Measurements from ENCODE around the gene ATG5. TPM values are rescaled to one million over a fixed set of nuclear protein-coding genes. Genes with fewer than 3 reads are reported as not detected.

ATG5 gene
- total and polyA plus RNA-seq, 9 of the 15 experiments (the other 6 are each of a cell fraction or from before 2014, with no cell fraction given), result 29.0 to 80.0 (median 53.2) TPM

DNA sequence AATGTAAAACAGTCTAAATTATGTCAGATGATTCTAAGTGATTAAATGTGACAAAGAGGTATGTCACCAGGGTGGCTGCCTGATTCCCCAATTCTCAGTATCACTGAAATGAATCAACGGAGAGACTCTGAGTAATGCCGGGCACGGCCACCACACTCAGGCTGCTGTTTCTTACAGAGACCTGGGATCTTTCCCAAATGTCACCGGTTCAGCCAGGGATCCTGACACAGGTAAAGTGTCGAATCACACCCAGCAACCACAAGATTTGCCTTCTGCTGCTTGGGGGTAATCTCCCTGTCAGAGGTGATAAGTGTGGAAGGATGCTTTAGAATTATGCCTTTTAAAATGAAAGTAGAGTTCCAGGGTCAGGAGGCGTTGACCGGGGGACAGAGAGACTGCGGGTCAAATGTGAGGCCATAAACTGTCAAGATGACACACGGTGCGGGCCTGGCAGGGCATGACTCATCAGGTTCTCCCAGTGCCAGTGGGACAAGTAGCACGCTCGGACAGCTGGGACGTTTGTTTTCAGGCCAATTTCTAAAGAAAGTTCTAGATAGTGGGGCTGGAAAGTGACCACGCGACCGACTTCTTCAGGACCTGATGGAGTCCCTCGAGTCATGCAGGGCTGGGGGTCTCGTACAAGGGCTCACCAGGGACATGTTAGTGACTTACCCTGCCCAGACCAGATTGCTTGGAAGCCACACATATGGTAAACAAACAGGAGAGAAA, 190.5 kb downstream of the ATG5 start (continued):
- TF ChIP-seq, protein P1, sequence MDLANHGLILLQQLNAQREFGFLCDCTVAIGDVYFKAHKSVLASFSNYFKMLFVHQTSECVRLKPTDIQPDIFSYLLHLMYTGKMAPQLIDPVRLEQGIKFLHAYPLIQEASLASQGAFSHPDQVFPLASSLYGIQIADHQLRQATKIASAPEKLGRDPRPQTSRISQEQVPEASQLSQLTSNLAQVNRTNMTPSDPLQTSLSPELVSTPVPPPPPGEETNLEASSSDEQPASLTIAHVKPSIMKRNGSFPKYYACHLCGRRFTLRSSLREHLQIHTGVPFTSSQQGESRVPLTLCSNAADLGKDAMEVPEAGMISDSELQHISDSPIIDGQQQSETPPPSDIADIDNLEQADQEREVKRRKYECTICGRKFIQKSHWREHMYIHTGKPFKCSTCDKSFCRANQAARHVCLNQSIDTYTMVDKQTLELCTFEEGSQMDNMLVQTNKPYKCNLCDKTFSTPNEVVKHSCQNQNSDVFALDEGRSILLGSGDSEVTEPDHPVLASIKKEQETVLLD (IDR thresholded peaks at IDR 0.05), result peak; percentile 50; the same call in 1 of the 2 replicates
- TF ChIP-seq TCF7L2 (IDR thresholded peaks at IDR 0.05; ENCODE audit: low read depth, low read length) (no peak), KLF10 (CRISPR knock-in tag; IDR thresholded peaks at IDR 0.05) (no peak), ZNF316 (IDR thresholded peaks at IDR 0.05) (peak; percentile 90), ZNF551 (CRISPR knock-in tag; IDR thresholded peaks at IDR 0.05) (no peak), HDAC2 (IDR thresholded peaks at IDR 0.05) (0 out of 2 replicates have a peak, but pooled peaks have one; percentile 34), ZNF23 (CRISPR knock-in tag; IDR thresholded peaks at IDR 0.05) (no peak), PRMT5 (CRISPR knock-in tag; IDR thresholded peaks at IDR 0.05) (no peak), HMGN3 (IDR thresholded peaks at IDR 0.05; ENCODE audit: borderline replicate concordance, extremely low read depth, insufficient read length, low read depth, low read length) (no peak), DNMT1 (IDR thresholded peaks at IDR 0.05) (no peak), MCM5 (IDR thresholded peaks at IDR 0.05; ENCODE audit: low read depth) (no peak), RBM39 (optimal IDR thresholded peaks at IDR 0.05; ENCODE audit: low read depth, low read length) (no peak), SAFB2 (IDR thresholded peaks at IDR 0.05; ENCODE audit: borderline replicate concordance, low read depth, low read length, severe bottlenecking) (no peak), ILK (tag; IDR thresholded peaks at IDR 0.05; ENCODE audit: borderline replicate concordance, low read depth) (no peak), DPF2 (IDR thresholded peaks at IDR 0.05) (peak; percentile 88)
- TF ChIP-seq, protein P2, sequence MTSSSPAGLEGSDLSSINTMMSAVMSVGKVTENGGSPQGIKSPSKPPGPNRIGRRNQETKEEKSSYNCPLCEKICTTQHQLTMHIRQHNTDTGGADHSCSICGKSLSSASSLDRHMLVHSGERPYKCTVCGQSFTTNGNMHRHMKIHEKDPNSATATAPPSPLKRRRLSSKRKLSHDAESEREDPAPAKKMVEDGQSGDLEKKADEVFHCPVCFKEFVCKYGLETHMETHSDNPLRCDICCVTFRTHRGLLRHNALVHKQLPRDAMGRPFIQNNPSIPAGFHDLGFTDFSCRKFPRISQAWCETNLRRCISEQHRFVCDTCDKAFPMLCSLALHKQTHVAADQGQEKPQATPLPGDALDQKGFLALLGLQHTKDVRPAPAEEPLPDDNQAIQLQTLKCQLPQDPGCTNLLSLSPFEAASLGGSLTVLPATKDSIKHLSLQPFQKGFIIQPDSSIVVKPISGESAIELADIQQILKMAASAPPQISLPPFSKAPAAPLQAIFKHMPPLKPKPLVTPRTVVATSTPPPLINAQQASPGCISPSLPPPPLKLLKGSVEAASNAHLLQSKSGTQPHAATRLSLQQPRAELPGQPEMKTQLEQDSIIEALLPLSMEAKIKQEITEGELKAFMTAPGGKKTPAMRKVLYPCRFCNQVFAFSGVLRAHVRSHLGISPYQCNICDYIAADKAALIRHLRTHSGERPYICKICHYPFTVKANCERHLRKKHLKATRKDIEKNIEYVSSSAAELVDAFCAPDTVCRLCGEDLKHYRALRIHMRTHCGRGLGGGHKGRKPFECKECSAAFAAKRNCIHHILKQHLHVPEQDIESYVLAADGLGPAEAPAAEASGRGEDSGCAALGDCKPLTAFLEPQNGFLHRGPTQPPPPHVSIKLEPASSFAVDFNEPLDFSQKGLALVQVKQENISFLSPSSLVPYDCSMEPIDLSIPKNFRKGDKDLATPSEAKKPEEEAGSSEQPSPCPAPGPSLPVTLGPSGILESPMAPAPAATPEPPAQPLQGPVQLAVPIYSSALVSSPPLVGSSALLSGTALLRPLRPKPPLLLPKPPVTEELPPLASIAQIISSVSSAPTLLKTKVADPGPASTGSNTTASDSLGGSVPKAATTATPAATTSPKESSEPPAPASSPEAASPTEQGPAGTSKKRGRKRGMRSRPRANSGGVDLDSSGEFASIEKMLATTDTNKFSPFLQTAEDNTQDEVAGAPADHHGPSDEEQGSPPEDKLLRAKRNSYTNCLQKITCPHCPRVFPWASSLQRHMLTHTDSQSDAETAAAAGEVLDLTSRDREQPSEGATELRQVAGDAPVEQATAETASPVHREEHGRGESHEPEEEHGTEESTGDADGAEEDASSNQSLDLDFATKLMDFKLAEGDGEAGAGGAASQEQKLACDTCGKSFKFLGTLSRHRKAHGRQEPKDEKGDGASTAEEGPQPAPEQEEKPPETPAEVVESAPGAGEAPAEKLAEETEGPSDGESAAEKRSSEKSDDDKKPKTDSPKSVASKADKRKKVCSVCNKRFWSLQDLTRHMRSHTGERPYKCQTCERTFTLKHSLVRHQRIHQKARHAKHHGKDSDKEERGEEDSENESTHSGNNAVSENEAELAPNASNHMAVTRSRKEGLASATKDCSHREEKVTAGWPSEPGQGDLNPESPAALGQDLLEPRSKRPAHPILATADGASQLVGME (CRISPR knock-in tag; IDR thresholded peaks at IDR 0.05), result no peak
- TF ChIP-seq, protein P3, sequence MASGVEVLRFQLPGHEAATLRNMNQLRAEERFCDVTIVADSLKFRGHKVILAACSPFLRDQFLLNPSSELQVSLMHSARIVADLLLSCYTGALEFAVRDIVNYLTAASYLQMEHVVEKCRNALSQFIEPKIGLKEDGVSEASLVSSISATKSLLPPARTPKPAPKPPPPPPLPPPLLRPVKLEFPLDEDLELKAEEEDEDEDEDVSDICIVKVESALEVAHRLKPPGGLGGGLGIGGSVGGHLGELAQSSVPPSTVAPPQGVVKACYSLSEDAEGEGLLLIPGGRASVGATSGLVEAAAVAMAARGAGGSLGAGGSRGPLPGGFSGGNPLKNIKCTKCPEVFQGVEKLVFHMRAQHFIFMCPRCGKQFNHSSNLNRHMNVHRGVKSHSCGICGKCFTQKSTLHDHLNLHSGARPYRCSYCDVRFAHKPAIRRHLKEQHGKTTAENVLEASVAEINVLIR (CRISPR knock-in tag; IDR thresholded peaks at IDR 0.05), result no peak
- TF ChIP-seq, protein P4, sequence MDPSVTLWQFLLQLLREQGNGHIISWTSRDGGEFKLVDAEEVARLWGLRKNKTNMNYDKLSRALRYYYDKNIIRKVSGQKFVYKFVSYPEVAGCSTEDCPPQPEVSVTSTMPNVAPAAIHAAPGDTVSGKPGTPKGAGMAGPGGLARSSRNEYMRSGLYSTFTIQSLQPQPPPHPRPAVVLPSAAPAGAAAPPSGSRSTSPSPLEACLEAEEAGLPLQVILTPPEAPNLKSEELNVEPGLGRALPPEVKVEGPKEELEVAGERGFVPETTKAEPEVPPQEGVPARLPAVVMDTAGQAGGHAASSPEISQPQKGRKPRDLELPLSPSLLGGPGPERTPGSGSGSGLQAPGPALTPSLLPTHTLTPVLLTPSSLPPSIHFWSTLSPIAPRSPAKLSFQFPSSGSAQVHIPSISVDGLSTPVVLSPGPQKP (CRISPR knock-in tag; IDR thresholded peaks at IDR 0.05), result no peak

All from K562 (cell line).